Measurements from ENCODE around the gene ZNF618.

DNA sequence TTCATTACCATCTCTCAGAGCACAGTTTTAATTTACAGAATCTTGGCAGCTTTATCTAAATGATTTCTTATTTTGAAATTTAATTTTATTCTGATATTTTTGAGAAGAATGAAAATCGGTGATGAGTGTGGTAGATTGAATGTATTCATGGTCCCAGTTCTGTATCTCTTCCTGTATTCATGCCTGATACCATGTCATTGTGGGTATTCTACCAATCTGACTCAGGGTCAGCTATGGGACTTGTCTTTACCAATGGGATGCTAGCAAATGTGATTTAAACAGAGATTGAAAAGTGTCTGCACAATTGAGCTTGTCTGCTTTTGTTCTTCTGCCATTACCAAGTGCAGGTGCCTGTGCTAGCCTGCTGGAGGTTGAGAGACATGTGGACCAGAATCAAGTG is 17.8 kb upstream of the ZNF618 start:
- no peak for TF ChIP-seq EZH2 (IDR thresholded peaks at IDR 0.05; ENCODE audit: low read length, unreplicated experiment)
- TF ChIP-seq, protein P1, sequence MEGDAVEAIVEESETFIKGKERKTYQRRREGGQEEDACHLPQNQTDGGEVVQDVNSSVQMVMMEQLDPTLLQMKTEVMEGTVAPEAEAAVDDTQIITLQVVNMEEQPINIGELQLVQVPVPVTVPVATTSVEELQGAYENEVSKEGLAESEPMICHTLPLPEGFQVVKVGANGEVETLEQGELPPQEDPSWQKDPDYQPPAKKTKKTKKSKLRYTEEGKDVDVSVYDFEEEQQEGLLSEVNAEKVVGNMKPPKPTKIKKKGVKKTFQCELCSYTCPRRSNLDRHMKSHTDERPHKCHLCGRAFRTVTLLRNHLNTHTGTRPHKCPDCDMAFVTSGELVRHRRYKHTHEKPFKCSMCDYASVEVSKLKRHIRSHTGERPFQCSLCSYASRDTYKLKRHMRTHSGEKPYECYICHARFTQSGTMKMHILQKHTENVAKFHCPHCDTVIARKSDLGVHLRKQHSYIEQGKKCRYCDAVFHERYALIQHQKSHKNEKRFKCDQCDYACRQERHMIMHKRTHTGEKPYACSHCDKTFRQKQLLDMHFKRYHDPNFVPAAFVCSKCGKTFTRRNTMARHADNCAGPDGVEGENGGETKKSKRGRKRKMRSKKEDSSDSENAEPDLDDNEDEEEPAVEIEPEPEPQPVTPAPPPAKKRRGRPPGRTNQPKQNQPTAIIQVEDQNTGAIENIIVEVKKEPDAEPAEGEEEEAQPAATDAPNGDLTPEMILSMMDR (conservative IDR thresholded peaks at IDR 0.05; ENCODE audit: low read depth, low read length): no peak

Data from PC-3 (cell line).